Measurements from ENCODE around the gene FAM83D.

The FAM83D gene

GRCh38 chr20:38889792-38890496, 36.3 kb upstream of the FAM83D start:
- DNase-seq (ENCODE audit: low read depth in 1 of 2, low spot score in 1 of 2), result no peak
- in situ Hi-C loops (cut with HindIII; ENCODE audit: low pct_unique_long_range_greater_than_20kb, low sequenced_read_pairs), result no loop called here
- TF ChIP-seq JUND (IDR thresholded peaks at IDR 0.05; ENCODE audit: low read depth), result no peak

GRCh38 chr20:38890497-38890818, 35.8 kb upstream of the FAM83D start:
- TF ChIP-seq JUND (IDR thresholded peaks at IDR 0.05; ENCODE audit: low read depth), result no peak
- in situ Hi-C loops (cut with HindIII; ENCODE audit: low pct_unique_long_range_greater_than_20kb, low sequenced_read_pairs), result no loop called here
- DNase-seq (ENCODE audit: low read depth in 1 of 2, low spot score in 1 of 2), result no peak

GRCh38 chr20:38892091-38892981, 33.9 kb upstream of the FAM83D start:
- no peak for TF ChIP-seq JUND (IDR thresholded peaks at IDR 0.05; ENCODE audit: low read depth)
- in situ Hi-C loops (cut with HindIII; ENCODE audit: low pct_unique_long_range_greater_than_20kb, low sequenced_read_pairs), result no loop called here
- DNase-seq (ENCODE audit: low read depth in 1 of 2, low spot score in 1 of 2), result no peak

- DNase-seq (ENCODE audit: low read depth in 1 of 2, low spot score in 1 of 2), result no peak
- in situ Hi-C loops (cut with HindIII; ENCODE audit: low pct_unique_long_range_greater_than_20kb, low sequenced_read_pairs), result no loop called here
These were observed 33.1 kb upstream of the FAM83D start for GRCh38 chr20:38893056-38893564.

GRCh38 chr20:38893565-38894090, 32.6 kb upstream of the FAM83D start:
- in situ Hi-C loops (cut with HindIII; ENCODE audit: low pct_unique_long_range_greater_than_20kb, low sequenced_read_pairs), result no loop called here
- DNase-seq (ENCODE audit: low read depth in 1 of 2, low spot score in 1 of 2), result peak; percentile 61 to 88

More at GRCh38 chr20:38893056-38893564, 33.1 kb upstream of the FAM83D start:
- TF ChIP-seq JUND (IDR thresholded peaks at IDR 0.05; ENCODE audit: low read depth), result no peak

GRCh38 chr20:38894091-38894847, 31.9 kb upstream of the FAM83D start:
- no peak for DNase-seq (ENCODE audit: low read depth in 1 of 2, low spot score in 1 of 2)
- no peak for TF ChIP-seq JUND (IDR thresholded peaks at IDR 0.05; ENCODE audit: low read depth)
- in situ Hi-C loops (cut with HindIII; ENCODE audit: low pct_unique_long_range_greater_than_20kb, low sequenced_read_pairs), result no loop called here

More at GRCh38 chr20:38893565-38894090, 32.6 kb upstream of the FAM83D start:
- no peak for TF ChIP-seq JUND (IDR thresholded peaks at IDR 0.05; ENCODE audit: low read depth)

GRCh38 chr20:38895098-38895949, 30.9 kb upstream of the FAM83D start:
- DNase-seq (ENCODE audit: low read depth in 1 of 2, low spot score in 1 of 2), result no peak
- in situ Hi-C loops (cut with HindIII; ENCODE audit: low pct_unique_long_range_greater_than_20kb, low sequenced_read_pairs), result no loop called here
- no peak for TF ChIP-seq JUND (IDR thresholded peaks at IDR 0.05; ENCODE audit: low read depth)

GRCh38 chr20:38896009-38896594, 30.1 kb upstream of the FAM83D start:
- TF ChIP-seq JUND (IDR thresholded peaks at IDR 0.05; ENCODE audit: low read depth), result no peak
- DNase-seq (ENCODE audit: low read depth in 1 of 2, low spot score in 1 of 2), result no peak
- in situ Hi-C loops (cut with HindIII; ENCODE audit: low pct_unique_long_range_greater_than_20kb, low sequenced_read_pairs), result no loop called here

- no peak for DNase-seq (ENCODE audit: low read depth in 1 of 2, low spot score in 1 of 2)
- in situ Hi-C loops (cut with HindIII; ENCODE audit: low pct_unique_long_range_greater_than_20kb, low sequenced_read_pairs), result no loop called here
- no peak for TF ChIP-seq JUND (IDR thresholded peaks at IDR 0.05; ENCODE audit: low read depth)
These were observed 28.9 kb upstream of the FAM83D start for GRCh38 chr20:38897267-38897666.

- in situ Hi-C loops (cut with HindIII; ENCODE audit: low pct_unique_long_range_greater_than_20kb, low sequenced_read_pairs), result no loop called here
- no peak for DNase-seq (ENCODE audit: low read depth in 1 of 2, low spot score in 1 of 2)
- no peak for TF ChIP-seq JUND (IDR thresholded peaks at IDR 0.05; ENCODE audit: low read depth)
These were observed 25.6 kb upstream of the FAM83D start for GRCh38 chr20:38900606-38901005.

GRCh38 chr20:38902601-38903000, 23.6 kb upstream of the FAM83D start:
- TF ChIP-seq JUND (IDR thresholded peaks at IDR 0.05; ENCODE audit: low read depth), result no peak
- in situ Hi-C loops (cut with HindIII; ENCODE audit: low pct_unique_long_range_greater_than_20kb, low sequenced_read_pairs), result no loop called here
- DNase-seq (ENCODE audit: low read depth in 1 of 2, low spot score in 1 of 2), result no peak

Data from T47D (cell line).